GM13976 (cell line): ENCODE data around the gene ATP2B2.
A peak's percentile ranks its signal among the peaks of the same experiment; 100 is the strongest.

Source experiments
- DNase-seq: peaks from one replicate; pipeline ENCODE4 v3.0.0; 2012; ENCODE audit warnings: low spot score
- in situ Hi-C: fragments of 300-500 bp; cut with MboI; formaldehyde crosslinking; loops from one replicate; pipeline ENCODE4 v1.12.0; 2022; ENCODE audit warnings: low sequenced_read_pairs, mixed read lengths, inconsistent platforms; ENCODE audit not compliant: unreplicated experiment
- TF ChIP-seq, protein P1 (sequence below): IDR thresholded peaks from 2 replicates; pipeline ENCODE4 v1.5.1; 2012; ENCODE audit warnings: borderline replicate concordance, mild to moderate bottlenecking; ENCODE audit not compliant: insufficient read depth; ENCODE audit errors: extremely low read depth, missing control alignments, control extremely low read depth

Gene ATP2B2

GRCh38 chr3:10294030-10294586 lies 211.3 kb downstream of the ATP2B2 start:
- in situ Hi-C loops = no loop called here
- DNase-seq = no peak
- TF ChIP-seq, protein P1, sequence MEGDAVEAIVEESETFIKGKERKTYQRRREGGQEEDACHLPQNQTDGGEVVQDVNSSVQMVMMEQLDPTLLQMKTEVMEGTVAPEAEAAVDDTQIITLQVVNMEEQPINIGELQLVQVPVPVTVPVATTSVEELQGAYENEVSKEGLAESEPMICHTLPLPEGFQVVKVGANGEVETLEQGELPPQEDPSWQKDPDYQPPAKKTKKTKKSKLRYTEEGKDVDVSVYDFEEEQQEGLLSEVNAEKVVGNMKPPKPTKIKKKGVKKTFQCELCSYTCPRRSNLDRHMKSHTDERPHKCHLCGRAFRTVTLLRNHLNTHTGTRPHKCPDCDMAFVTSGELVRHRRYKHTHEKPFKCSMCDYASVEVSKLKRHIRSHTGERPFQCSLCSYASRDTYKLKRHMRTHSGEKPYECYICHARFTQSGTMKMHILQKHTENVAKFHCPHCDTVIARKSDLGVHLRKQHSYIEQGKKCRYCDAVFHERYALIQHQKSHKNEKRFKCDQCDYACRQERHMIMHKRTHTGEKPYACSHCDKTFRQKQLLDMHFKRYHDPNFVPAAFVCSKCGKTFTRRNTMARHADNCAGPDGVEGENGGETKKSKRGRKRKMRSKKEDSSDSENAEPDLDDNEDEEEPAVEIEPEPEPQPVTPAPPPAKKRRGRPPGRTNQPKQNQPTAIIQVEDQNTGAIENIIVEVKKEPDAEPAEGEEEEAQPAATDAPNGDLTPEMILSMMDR = no peak

DNA sequence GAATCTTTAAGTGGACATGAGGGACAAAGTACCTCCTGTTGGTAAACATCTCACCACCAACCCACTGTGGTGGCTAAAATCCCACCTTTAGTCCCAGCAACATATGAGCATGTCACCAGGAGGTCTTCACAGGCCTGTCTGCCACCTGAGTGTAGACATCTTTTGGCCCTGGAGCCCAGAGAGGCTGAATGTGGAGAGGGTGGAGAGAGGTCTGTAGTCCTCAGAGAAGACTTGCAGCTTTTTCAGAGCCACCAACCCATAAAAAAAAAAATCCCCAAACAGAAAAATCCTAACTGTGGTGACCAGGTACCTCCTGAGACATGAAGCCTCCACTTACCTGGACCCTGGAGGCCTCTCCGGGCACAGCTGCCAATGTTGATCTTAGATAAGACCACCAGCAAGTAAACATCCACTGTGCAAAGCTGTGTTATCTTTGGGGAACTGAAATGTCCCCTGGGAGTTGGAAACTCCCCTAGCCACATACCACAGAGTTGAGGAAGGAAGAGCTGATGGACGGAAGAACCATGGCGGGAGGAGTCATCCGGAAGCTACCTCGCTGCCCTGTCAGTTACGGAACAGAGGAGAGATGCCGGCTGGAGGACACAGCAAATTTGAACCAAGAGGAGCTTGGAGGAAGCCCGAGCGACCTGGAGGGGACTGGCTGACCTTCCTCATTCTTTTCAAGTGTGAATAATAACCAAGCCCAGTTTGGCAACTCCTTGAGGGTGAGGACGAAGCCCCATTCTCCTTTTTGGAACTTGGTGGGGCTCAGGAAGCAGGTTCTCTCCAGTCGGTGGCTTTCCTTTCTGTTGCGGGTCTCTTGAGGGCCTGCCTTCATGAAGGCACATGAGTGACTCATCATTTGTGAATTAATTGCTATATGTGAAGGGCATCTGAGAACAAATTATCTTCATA lies 212.6 kb downstream of the ATP2B2 start, which contains the start of gene GHRL:
TSS of gene GHRL (minus strand) at position 443 of the 915 bp plus-strand sequence. CDS start 2,767 bp downstream, outside the sequence.
- peak; percentile 76 for DNase-seq
- in situ Hi-C loops = no loop called here
- TF ChIP-seq, protein P1 = no peak

GRCh38 chr3:10291641-10292040 lies 213.7 kb downstream of the ATP2B2 start:
- TF ChIP-seq, protein P1 = no peak
- no peak for DNase-seq
- in situ Hi-C loops = no loop called here

DNA sequence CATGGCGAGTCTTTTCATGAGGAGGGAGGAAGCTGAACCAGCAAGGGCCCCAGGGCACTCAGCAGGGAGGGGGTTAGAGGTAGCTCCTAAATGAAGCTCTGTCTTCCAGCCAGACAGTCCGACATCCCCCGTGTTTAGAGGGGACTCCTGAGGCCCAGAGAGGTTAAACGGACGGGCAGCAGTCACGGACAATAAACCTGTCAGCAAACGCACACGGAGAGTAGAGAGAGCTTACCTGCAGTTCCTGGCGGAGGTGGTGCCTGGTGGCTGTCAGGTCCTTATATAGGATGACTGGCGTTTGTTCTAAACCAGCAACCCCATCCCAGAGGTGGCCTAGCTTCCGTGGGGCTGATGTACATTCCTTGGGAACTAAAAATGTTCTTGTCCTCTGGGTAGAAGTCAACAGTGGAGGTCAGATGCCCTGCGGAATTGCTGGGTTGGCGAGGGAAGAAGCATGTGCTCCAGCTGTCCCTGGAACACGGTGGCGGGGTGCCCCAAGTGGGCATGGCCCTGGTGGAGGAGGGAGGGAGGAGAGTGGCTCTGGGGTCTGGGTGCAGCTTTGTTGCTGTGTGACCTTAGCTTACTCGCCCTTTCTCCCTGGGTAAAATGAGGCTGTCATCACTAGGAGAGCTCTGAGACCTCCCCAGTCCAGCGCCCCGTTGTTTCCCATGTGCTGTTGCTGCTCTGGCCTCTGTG lies 214.8 kb downstream of the ATP2B2 start:
- TF ChIP-seq, protein P1 = no peak
- in situ Hi-C loops = no loop called here
- no peak for DNase-seq

DNA sequence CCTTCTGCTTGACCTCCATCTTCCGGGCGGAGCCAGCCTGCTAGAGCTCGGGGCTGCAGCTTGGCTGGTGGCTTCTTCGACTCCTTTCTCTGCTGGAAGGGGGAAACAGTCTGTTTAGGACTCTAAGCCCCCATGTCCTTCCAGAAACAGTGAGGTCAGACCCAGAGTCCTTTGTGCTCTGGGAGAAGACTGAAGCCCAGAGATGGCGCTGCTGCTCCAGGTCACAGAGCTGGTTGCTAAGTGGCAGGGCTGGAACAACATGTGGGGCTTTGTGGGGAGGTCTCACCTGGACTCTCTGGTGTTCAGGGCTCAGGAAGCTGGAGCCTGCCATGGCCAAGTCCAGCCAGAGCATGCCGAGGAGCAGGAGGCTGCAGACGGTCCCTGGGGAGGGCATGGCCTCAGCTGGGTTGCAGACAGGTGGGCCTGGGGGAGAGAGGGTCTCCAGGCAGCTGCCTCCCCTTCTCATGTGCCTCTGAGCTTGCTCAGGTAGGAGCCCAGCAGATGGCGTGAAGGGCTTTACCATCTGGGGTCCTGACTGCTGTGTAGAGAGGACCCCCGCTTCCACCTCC lies 215.5 kb downstream of the ATP2B2 start:
- no peak for DNase-seq
- in situ Hi-C loops = no loop called here
- TF ChIP-seq, protein P1 = no peak

- TF ChIP-seq, protein P1 = no peak
- in situ Hi-C loops = no loop called here
- no peak for DNase-seq
Observed at GRCh38 chr3:10289077-10289476, 216.3 kb downstream of the ATP2B2 start.
